NT2/D1 (cell line): ENCODE results near the gene TMEM100.

Experiments
- DNase-seq: peaks from one replicate; pipeline ENCODE4 v3.0.0-alpha.2; 2011; ENCODE audit warnings: low read depth, low spot score
- H3K27me3 ChIP-seq: 2 replicates; pipeline ENCODE4 v1.6.0; 2011; ENCODE audit warnings: mild to moderate bottlenecking; ENCODE audit not compliant: insufficient read length, insufficient read depth
- H3K36me3 ChIP-seq: 2 replicates; pipeline ENCODE4 v1.6.1; 2011; ENCODE audit warnings: mild to moderate bottlenecking, low read length, mixed read lengths; ENCODE audit not compliant: insufficient read depth, insufficient read length
- H3K4me1 ChIP-seq: 2 replicates; pipeline ENCODE4 v1.5.1; 2011; ENCODE audit not compliant: insufficient read depth, insufficient read length
- H3K4me3 ChIP-seq: 2 replicates; pipeline ENCODE4 v1.5.1; 2011; ENCODE audit warnings: low read depth; ENCODE audit not compliant: insufficient read length
- H3K9ac ChIP-seq: 2 replicates; pipeline ENCODE4 v1.6.0; 2011; ENCODE audit warnings: low read depth; ENCODE audit not compliant: insufficient read length
- H3K9me3 ChIP-seq: 2 replicates; pipeline ENCODE4 v1.5.1; 2011; ENCODE audit warnings: mild to moderate bottlenecking, low read length; ENCODE audit not compliant: insufficient read depth
- SUZ12 ChIP-seq: IDR thresholded peaks from 2 replicates; pipeline ENCODE4 v1.6.1; 2011; ENCODE audit not compliant: insufficient read length, insufficient read depth; ENCODE audit errors: extremely low read depth
- YY1 ChIP-seq: IDR thresholded peaks from 2 replicates; pipeline ENCODE4 v1.6.1; 2011; ENCODE audit not compliant: insufficient read length, insufficient read depth
- ZNF274 ChIP-seq: IDR thresholded peaks from 2 replicates; pipeline ENCODE4 v1.6.1; 2011; ENCODE audit warnings: mild to moderate bottlenecking, low read depth, low read length

TMEM100 gene

GRCh38 chr17:55722742-55723487 is at the start of gene TMEM100:
Gene TMEM100 (minus strand): TSS chr17:55722864. CDS start chr17:55721070, 1,794 bp downstream.
- no peak for DNase-seq
- Histone ChIP-seq H3K9me3 (no peaks in the 10 kb centered on the region), H3K27me3 (no peaks in the 10 kb centered on the region), H3K4me1 (no peaks in the 10 kb centered on the region), H3K36me3 (no peaks in the 10 kb centered on the region), H3K9ac (no peak within 1 kb of the TSS), H3K4me3 (no peak within 1 kb of the TSS)
- TF ChIP-seq SUZ12 (no peak), YY1 (no peak), ZNF274 (no peak)

- no peaks in the 10 kb centered on the region for H3K27me3 ChIP-seq
- peaks cover 54% of the 10 kb centered on the region for H3K36me3 ChIP-seq
- no peak for DNase-seq
- no peak overlapping the region for H3K9ac ChIP-seq
- no peaks in the 10 kb centered on the region for H3K4me1 ChIP-seq
- no peak overlapping the region for H3K4me3 ChIP-seq
- no peaks in the 10 kb centered on the region for H3K9me3 ChIP-seq
- TF ChIP-seq YY1 (no peak), ZNF274 (no peak), SUZ12 (no peak)
Measured at GRCh38 chr17:55772086-55772485, 49.4 kb upstream of the TMEM100 start.

DNA sequence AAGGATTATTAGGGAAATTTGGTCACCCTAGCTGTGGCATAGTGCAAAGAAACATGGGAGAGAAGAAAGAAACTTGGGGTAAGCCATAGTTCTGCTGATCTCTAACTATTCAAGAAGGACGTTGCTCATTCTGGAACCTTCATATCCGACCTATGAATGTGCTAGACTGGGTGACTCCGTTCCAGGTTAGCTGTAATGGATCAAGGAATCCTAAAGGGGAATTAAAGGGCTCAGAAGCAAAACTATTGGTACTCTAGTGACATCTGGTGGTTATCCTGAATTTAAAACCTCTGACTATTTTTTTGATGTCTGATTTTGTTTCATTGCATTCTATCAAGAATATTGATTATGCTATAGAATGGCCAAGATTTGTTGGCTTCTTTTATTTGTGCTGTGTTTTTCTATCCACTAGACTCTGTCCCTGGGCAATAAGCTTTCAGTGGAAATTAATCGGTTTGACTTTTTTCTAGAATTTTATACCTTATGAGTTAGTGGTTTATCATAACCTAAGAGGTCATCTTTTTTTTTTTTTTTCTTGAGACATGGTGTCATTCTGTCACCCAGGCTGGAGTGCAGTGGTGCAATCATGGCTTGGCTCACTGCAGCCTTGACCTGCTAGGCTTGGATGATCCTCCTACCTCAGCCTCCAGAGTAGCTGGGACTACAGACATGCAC is 47.7 kb upstream of the TMEM100 start:
- no peak for DNase-seq
- no peak overlapping the region for H3K9ac ChIP-seq
- peaks cover 39% of the 10 kb centered on the region for H3K36me3 ChIP-seq
- no peak for TF ChIP-seq SUZ12
- no peak for TF ChIP-seq YY1
- no peak for TF ChIP-seq ZNF274
- H3K4me1 ChIP-seq, result no peaks in the 10 kb centered on the region
- H3K9me3 ChIP-seq, result no peaks in the 10 kb centered on the region
- no peak overlapping the region for H3K4me3 ChIP-seq
- H3K27me3 ChIP-seq, result no peaks in the 10 kb centered on the region

DNA sequence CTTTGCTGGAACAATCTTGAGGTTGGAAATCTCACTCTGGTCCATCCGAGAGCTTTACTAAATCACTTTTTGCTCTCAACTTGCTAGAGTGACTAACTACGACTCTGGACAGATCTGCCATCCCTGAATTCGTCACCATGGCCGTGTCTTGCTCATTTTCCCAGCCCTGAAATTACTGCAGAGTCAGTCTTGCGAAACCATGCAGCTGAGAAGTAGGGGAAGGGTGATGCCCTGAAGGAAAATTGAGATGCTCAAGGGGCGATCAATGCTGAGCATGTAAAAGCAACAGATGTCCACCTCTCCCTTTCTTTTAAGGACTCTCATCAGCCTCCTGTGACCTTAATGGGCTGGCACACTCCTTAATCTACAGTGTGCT is 46.9 kb upstream of the TMEM100 start:
- no peaks in the 10 kb centered on the region for H3K9me3 ChIP-seq
- no peaks in the 10 kb centered on the region for H3K27me3 ChIP-seq
- DNase-seq, result no peak
- TF ChIP-seq SUZ12, result no peak
- no peak for TF ChIP-seq ZNF274
- no peak overlapping the region for H3K9ac ChIP-seq
- H3K4me3 ChIP-seq, result no peak overlapping the region
- no peaks in the 10 kb centered on the region for H3K4me1 ChIP-seq
- peaks cover 39% of the 10 kb centered on the region for H3K36me3 ChIP-seq

- Histone ChIP-seq H3K4me3 (no peak overlapping the region), H3K27me3 (no peaks in the 10 kb centered on the region), H3K4me1 (no peaks in the 10 kb centered on the region), H3K9ac (no peak overlapping the region), H3K9me3 (no peaks in the 10 kb centered on the region), H3K36me3 (peaks cover 37% of the 10 kb centered on the region)
- no peak for TF ChIP-seq ZNF274
- no peak for TF ChIP-seq YY1
- TF ChIP-seq SUZ12, result no peak
- DNase-seq, result no peak
Measured at GRCh38 chr17:55768936-55769624, 46.4 kb upstream of the TMEM100 start.

GRCh38 chr17:55765472-55765871 is 42.8 kb upstream of the TMEM100 start:
- TF ChIP-seq SUZ12 (no peak), YY1 (no peak), ZNF274 (no peak)
- no peak for DNase-seq
- Histone ChIP-seq H3K27me3 (no peaks in the 10 kb centered on the region), H3K9ac (no peak overlapping the region), H3K9me3 (no peaks in the 10 kb centered on the region), H3K36me3 (peaks cover 10% of the 10 kb centered on the region), H3K4me1 (no peaks in the 10 kb centered on the region), H3K4me3 (no peak overlapping the region)

- no peak for TF ChIP-seq ZNF274
- no peak for TF ChIP-seq YY1
- TF ChIP-seq SUZ12, result no peak
- Histone ChIP-seq H3K9ac (no peak overlapping the region), H3K4me3 (no peak overlapping the region), H3K4me1 (no peaks in the 10 kb centered on the region), H3K9me3 (no peaks in the 10 kb centered on the region), H3K36me3 (peaks cover 10% of the 10 kb centered on the region), H3K27me3 (no peaks in the 10 kb centered on the region)
- DNase-seq, result no peak
Measured at GRCh38 chr17:55764610-55765009, 41.9 kb upstream of the TMEM100 start.
